Effector memory CD8-positive, alpha-beta T cell (primary cell): ENCODE data around the gene C11orf71.

Experiments used
- ATAC-seq: fragments of 150-1000 bp; cut with Tn5 transposase; replicated peaks from 2 replicates; pipeline ENCODE4 v1.10.0; 2021; ENCODE audit warnings: mild to moderate bottlenecking, moderate library complexity
- DNase-seq, 3 experiments: peaks; one replicate each; pipeline ENCODE4 v3.0.0; 2021
- H3K27ac Mint-ChIP-seq, 2 donors: one replicate each; pipeline ENCODE4 v1.8.0; 2022; ENCODE audit warnings: mild to moderate bottlenecking in 2 of 2, mixed read lengths in 2 of 2, moderate library complexity in 2 of 2
- H3K27me3 Mint-ChIP-seq, 2 donors: one replicate each; pipeline ENCODE4 v1.8.0; 2022; ENCODE audit warnings: mixed read lengths in 2 of 2
- H3K36me3 Mint-ChIP-seq: one replicate; pipeline ENCODE4 v1.8.0; 2022; ENCODE audit warnings: mild to moderate bottlenecking, moderate library complexity, mixed read lengths; ENCODE audit not compliant: insufficient read depth
- H3K4me1 Mint-ChIP-seq, 2 donors: one replicate each; pipeline ENCODE4 v1.8.0; 2022; ENCODE audit warnings: low read depth in 2 of 2, mixed read lengths in 2 of 2
- H3K4me3 Mint-ChIP-seq, 2 donors: one replicate each; pipeline ENCODE4 v1.8.0; 2022; ENCODE audit warnings: mild to moderate bottlenecking in 2 of 2, mixed read lengths in 2 of 2, moderate library complexity in 2 of 2
- H3K9me3 Mint-ChIP-seq, 2 donors: one replicate each; pipeline ENCODE4 v1.8.0; 2022; ENCODE audit warnings: mixed read lengths in 2 of 2
- total RNA-seq, 9 experiments: gene quantifications; one replicate each; lab custom pipeline; 2026; lab: John Stamatoyannopoulos, UW

C11orf71 gene, protein sequence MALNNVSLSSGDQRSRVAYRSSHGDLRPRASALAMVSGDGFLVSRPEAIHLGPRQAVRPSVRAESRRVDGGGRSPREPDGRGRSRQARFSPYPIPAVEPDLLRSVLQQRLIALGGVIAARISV
- total RNA-seq, result 6.5 to 24.5 (median 8.4) reads per million in 9 experiments

DNA sequence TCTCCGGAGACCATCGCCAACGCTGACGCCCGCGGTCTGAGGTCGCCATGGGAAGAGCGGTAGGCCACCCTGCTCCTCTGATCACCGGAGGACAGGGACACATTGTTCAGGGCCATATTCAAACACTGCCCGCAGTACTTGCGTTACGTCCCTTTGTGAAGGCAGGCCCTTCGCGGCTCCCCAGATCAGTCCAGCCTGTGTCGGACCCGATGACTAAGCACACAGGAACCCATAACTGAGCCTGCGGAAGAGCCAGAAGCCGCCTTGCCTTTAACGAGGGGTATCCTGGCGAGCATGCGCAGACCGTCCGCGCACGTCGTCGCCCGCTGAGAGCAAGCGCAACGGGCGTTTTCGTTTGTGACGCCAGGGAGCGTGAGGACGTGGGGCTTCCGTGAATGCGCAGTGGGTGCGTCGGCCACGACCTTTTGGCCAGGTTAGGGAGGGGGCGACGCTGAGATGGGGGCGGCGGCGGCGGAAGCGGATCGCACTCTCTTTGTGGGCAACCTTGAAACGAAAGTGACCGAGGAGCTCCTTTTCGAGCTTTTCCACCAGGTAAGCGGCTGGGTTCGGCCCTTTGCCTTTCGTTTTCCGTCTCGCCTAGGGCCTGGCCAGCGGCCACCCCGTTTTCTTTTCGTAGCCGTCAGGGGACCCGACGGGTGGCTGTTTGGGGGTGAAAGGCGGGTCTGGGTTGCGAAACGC, at the start of gene C11orf71, which contains the start of gene RBM7:
Gene C11orf71 (minus strand): TSS at position 296 of the 699 bp plus-strand sequence. CDS start 180 bp downstream, at position 116.
Gene RBM7 (plus strand): TSS at position 451 of the 699 bp plus-strand sequence. CDS start 6 bp downstream, at position 457.
- Mint-ChIP-seq H3K4me3 (peak within 1 kb of the TSS; percentile 92 to 96), H3K27me3 (no peaks in the 10 kb centered on the region), H3K9me3 (no peaks in the 10 kb centered on the region), H3K36me3 (peaks cover 37% of the 10 kb centered on the region), H3K4me1 (peaks cover 31 to 38% of the 10 kb centered on the region in 2 donors), H3K27ac (peak within 1 kb of the TSS; percentile 98 to 99)
- DNase-seq (peak; percentile 95 to 98 (median 96)), ATAC-seq (peak; percentile 91)

- Mint-ChIP-seq H3K27me3 (no peaks in the 10 kb centered on the region), H3K9me3 (no peaks in the 10 kb centered on the region), H3K36me3 (peaks cover 15% of the 10 kb centered on the region), H3K27ac (no peak overlapping the region), H3K4me3 (no peak overlapping the region), H3K4me1 (peaks cover 5 to 6% of the 10 kb centered on the region in 2 donors)
- ATAC-seq, result no peak
- no peak for DNase-seq
These were observed 49.5 kb upstream of the C11orf71 start for GRCh38 chr11:114449845-114450244.

GRCh38 chr11:114448749-114449482, 48.6 kb upstream of the C11orf71 start:
- peaks cover 5 to 6% of the 10 kb centered on the region in 2 donors for H3K4me1 Mint-ChIP-seq
- no peak overlapping the region for H3K27ac Mint-ChIP-seq
- H3K4me3 Mint-ChIP-seq, result no peak overlapping the region
- ATAC-seq, result no peak
- peaks cover 15% of the 10 kb centered on the region for H3K36me3 Mint-ChIP-seq
- H3K27me3 Mint-ChIP-seq, result no peaks in the 10 kb centered on the region
- no peak for DNase-seq
- no peaks in the 10 kb centered on the region for H3K9me3 Mint-ChIP-seq

DNA sequence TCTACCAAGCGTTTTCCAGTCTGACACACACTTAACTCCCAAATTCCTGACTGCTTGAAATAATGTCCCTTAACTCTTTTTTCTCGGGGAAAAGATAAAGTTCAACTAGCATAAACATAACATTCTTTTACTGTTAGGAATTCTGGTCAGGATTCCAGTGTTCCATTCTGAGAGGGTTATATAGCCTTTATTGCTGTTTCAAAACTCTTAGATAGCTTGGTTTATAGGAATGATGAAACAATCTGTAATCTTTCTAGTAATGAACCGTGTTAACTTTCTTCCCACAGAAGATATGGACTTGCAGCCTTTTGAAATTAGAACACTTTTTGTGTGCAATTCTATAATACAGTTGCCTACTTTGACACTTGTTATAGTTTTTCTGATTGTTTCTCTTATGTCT, 47.6 kb upstream of the C11orf71 start:
- ATAC-seq (no peak), DNase-seq (no peak)
- no peaks in the 10 kb centered on the region for H3K9me3 Mint-ChIP-seq
- H3K36me3 Mint-ChIP-seq, result peaks cover 15% of the 10 kb centered on the region
- no peaks in the 10 kb centered on the region for H3K27me3 Mint-ChIP-seq
- H3K4me1 Mint-ChIP-seq, result peaks cover 5 to 6% of the 10 kb centered on the region in 2 donors
- no peak overlapping the region for H3K27ac Mint-ChIP-seq
- no peak overlapping the region for H3K4me3 Mint-ChIP-seq

DNA sequence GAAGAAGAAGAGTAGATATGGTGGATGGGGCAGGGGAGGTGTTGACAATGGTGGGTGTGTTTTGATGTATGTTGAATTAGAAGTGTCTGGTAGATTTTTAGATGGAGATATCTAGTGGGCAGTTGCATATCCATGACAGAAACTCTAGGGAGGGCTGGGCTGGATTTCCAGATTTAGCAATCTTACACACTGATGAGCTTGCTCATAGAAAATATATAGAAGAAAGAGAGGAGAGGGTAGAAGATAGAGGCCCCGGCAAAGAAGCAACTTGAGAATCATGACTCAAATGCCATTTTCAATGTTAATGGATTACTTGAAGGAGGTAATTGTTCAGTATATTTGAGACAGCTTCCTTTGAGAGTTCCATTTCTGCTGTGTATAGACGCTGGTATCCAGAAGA, 47.1 kb upstream of the C11orf71 start:
- Mint-ChIP-seq H3K4me1 (peaks cover 5 to 6% of the 10 kb centered on the region in 2 donors), H3K27me3 (no peaks in the 10 kb centered on the region), H3K27ac (no peak overlapping the region), H3K36me3 (peaks cover 15% of the 10 kb centered on the region), H3K9me3 (no peaks in the 10 kb centered on the region), H3K4me3 (no peak overlapping the region)
- DNase-seq, result no peak
- no peak for ATAC-seq

- peaks cover 25 to 36% of the 10 kb centered on the region in 2 donors for H3K4me1 Mint-ChIP-seq
- ATAC-seq (no peak), DNase-seq (no peak)
- H3K36me3 Mint-ChIP-seq, result peaks cover 10% of the 10 kb centered on the region
- no peaks in the 10 kb centered on the region for H3K9me3 Mint-ChIP-seq
- no peaks in the 10 kb centered on the region for H3K27me3 Mint-ChIP-seq
- H3K27ac Mint-ChIP-seq, result peak overlapping the region in 1 of 2 donors; percentile 42
- H3K4me3 Mint-ChIP-seq, result no peak overlapping the region
These were observed 42.2 kb upstream of the C11orf71 start for GRCh38 chr11:114442536-114442935.

- peaks cover 25 to 30% of the 10 kb centered on the region in 2 donors for H3K4me1 Mint-ChIP-seq
- no peaks in the 10 kb centered on the region for H3K9me3 Mint-ChIP-seq
- H3K36me3 Mint-ChIP-seq, result peaks cover 10% of the 10 kb centered on the region
- H3K27ac Mint-ChIP-seq, result peak overlapping the region in 1 of 2 donors; percentile 42
- H3K4me3 Mint-ChIP-seq, result no peak overlapping the region
- no peaks in the 10 kb centered on the region for H3K27me3 Mint-ChIP-seq
- DNase-seq (no peak), ATAC-seq (no peak)
These were observed 41.6 kb upstream of the C11orf71 start for GRCh38 chr11:114441921-114442320.

DNA sequence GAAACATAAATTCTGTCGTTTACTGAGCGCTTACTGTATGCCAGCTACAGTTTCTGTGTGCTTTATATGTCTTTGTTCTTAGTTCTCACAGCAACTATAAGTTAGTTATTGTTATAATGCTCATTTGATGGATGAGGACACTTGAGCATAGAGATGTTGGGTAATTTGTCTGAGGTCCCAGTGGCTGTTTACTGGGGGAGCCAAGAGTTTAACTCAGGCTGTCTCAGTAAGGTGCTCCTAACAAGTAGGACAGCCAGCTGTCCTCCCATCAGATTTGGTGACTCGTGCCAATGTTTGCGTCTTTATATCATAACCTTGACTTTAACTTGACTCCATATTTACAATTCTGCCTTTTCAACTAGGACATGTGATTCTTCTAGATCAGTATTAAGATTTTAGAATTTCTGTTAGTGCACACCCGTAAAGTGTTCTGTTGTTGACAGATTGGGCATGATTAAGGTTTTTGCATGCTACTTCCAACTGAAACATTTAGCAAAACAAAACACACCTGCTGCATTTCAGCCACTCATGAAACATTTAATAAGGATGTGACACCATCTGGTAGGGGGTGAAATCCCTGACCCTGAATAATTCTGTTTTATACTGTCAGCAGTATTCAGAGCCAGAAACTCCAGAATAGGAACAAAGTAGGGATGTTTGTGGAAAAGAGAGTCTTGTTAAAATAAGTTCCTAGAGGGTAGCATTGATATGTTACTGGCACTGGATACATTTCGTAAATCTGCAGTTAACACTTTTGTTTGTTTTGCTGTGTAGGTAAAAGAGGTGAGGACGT, 40.9 kb upstream of the C11orf71 start:
- peaks cover 19 to 30% of the 10 kb centered on the region in 2 donors for H3K4me1 Mint-ChIP-seq

DNA sequence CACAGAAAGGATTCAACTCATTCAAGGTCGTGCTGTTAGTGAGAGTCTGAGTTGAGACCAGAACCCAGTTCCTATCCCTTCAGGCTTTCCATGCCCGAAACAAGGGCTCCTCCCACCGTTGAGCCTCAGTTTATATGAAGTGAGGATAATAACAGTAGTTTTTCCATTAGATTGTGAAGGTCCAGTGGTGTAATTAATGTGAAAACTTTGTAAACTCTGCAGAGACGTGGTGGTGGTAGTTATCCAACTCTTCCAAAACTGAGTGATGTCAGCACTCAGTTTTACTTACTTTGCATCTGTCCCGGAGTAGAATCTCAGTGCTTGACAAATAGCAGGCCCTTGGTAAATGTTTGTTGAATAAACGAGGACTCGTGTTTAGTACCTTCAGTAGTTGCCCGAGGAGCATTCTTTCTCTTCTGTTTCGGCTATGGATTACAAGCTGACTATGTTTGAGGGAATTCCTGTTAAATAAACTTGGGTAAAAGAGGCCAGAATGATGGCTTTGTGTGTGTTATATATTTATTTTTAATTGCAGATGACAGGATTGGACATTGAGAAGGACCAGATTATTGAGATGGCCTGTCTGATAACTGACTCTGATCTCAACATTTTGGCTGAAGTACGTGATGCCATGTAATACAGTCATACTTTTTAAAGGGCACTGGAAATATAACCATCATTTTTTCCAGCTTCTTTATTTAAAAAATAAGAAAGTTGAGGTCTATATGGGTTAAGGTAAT, 40.0 kb upstream of the C11orf71 start:
- H3K36me3 Mint-ChIP-seq, result peaks cover 6% of the 10 kb centered on the region
- peaks cover 19 to 30% of the 10 kb centered on the region in 2 donors for H3K4me1 Mint-ChIP-seq
- no peaks in the 10 kb centered on the region for H3K9me3 Mint-ChIP-seq
- H3K27me3 Mint-ChIP-seq, result no peaks in the 10 kb centered on the region
- peak overlapping the region; percentile 91 to 97 for H3K27ac Mint-ChIP-seq
- peak overlapping the region; percentile 94 to 99 for H3K4me3 Mint-ChIP-seq
- DNase-seq, result no peak
- no peak for ATAC-seq

More for the DNA sequence above, 40.9 kb upstream of the C11orf71 start:
- ATAC-seq (no peak), DNase-seq (no peak)
- H3K9me3 Mint-ChIP-seq, result no peaks in the 10 kb centered on the region
- H3K27ac Mint-ChIP-seq, result no peak overlapping the region
- H3K36me3 Mint-ChIP-seq, result peaks cover 7% of the 10 kb centered on the region
- peak overlapping the region; percentile 5 to 94 for H3K4me3 Mint-ChIP-seq
- H3K27me3 Mint-ChIP-seq, result no peaks in the 10 kb centered on the region

GRCh38 chr11:114439229-114440120, 39.2 kb upstream of the C11orf71 start, which contains the start of gene REXO2:
Gene REXO2 (plus strand): TSS chr11:114439467. CDS start chr11:114439529, 62 bp downstream.
- no peaks in the 10 kb centered on the region for H3K27me3 Mint-ChIP-seq
- no peaks in the 10 kb centered on the region for H3K9me3 Mint-ChIP-seq
- peak within 1 kb of the TSS; percentile 91 to 97 for H3K27ac Mint-ChIP-seq
- H3K4me1 Mint-ChIP-seq, result peaks cover 19 to 30% of the 10 kb centered on the region in 2 donors
- peak within 1 kb of the TSS; percentile 94 to 99 for H3K4me3 Mint-ChIP-seq
- ATAC-seq, result peak; percentile 98
- DNase-seq, result peak; percentile 91 to 94 (median 93)
- peaks cover 6% of the 10 kb centered on the region for H3K36me3 Mint-ChIP-seq

- H3K9me3 Mint-ChIP-seq, result no peaks in the 10 kb centered on the region
- no peak for ATAC-seq
- no peak overlapping the region for H3K4me3 Mint-ChIP-seq
- no peak overlapping the region for H3K27ac Mint-ChIP-seq
- H3K27me3 Mint-ChIP-seq, result no peaks in the 10 kb centered on the region
- peaks cover 6% of the 10 kb centered on the region for H3K36me3 Mint-ChIP-seq
- DNase-seq, result no peak
- H3K4me1 Mint-ChIP-seq, result peaks cover 19 to 30% of the 10 kb centered on the region in 2 donors
These were observed 38.0 kb upstream of the C11orf71 start for GRCh38 chr11:114438303-114438702.
